Esophagus muscularis mucosa (tissue), 4 donors: ENCODE data around the gene CLEC1A.

ENCODE experiments used
- CTCF ChIP-seq, 3 experiments: fragments of 200-600 bp in 2 of 3; fragments of 450-650 bp in 1 of 3; sonication (generic) in 2 of 3; IDR thresholded peaks; one replicate each; pipeline ENCODE4 v1.5.1; 2017 to 2019; ENCODE audit warnings: antibody characterized with exemption in 3 of 3, mild to moderate bottlenecking in 2 of 3, moderate library complexity in 1 of 3
- EP300 ChIP-seq: sonication (generic); formaldehyde crosslinking; IDR thresholded peaks from one replicate; pipeline ENCODE4 v1.6.1; 2017; ENCODE audit warnings: antibody characterized with exemption
- POLR2A ChIP-seq: fragments of 450-650 bp; IDR thresholded peaks from one replicate; pipeline ENCODE4 v1.6.1; 2017; ENCODE audit warnings: antibody characterized with exemption, moderate library complexity, mild to moderate bottlenecking, low read depth
- POLR2AphosphoS5 ChIP-seq, 2 donors: sonication (generic); formaldehyde crosslinking; IDR thresholded peaks; one replicate each; pipeline ENCODE4 v1.6.1; 2017; ENCODE audit warnings: antibody characterized with exemption in 2 of 2

GRCh38 chr12:10058387-10058786 is 40.4 kb downstream of the CLEC1A start:
- TF ChIP-seq CTCF (IDR thresholded peaks at IDR 0.05) (no peak), EP300 (no peak), POLR2AphosphoS5 (IDR thresholded peaks at IDR 0.05) (no peak), POLR2A (no peak)
